Medulla oblongata (tissue), 1 donor: Measurements from ENCODE around the gene BATF3.

Experiments used
- DNase-seq: peaks from one replicate; pipeline ENCODE4 v3.0.0-alpha.2; 2015; ENCODE audit errors: extremely low spot score

The BATF3 gene

DNA sequence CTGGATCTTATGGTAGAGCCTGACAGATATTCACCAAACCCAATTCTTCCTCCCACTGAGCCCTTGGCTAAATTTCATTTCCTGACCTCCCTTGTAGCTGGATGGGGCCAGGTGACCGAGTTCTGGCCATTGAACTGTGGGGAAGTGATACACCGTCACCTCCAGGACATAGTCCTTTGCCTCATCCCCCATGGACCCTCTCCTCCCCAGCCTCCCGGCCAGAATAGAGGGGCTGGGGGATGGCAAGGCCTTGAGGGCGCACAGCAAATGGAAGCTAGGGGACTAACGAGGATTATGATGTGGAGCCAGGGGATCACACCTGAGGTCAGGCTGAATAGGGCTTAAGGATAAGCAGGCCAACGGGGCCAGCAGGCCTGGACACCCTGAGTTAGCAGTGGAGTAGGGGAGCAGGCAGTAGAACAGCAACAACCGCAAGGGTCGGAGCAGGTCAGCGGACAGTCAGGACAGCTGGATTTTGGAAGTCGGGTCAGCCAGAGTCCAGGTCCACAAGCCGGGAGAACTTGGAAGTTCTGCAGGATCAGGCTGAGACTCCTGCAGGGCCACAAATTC, 15.0 kb downstream of the BATF3 start:
- no peak for DNase-seq

DNA sequence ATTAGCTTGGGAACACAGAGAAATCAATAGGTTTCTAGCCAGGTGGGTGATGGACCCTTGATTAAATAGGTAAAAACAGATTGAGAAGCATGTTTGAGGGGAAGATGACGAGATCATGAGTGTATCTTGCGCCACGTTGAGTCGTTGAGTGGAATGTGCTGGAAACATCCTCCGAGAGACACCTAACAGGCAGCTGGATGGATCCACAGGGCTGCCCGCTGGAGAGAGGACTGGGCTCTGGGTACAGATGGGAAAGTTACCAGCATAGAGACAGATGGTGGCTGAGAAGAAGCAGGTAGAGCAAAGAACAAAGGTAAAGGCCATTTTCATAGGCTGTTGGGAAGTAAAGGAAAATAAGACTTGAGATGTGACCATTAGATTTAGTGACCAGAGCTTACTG, 15.6 kb downstream of the BATF3 start:
- no peak for DNase-seq

DNA sequence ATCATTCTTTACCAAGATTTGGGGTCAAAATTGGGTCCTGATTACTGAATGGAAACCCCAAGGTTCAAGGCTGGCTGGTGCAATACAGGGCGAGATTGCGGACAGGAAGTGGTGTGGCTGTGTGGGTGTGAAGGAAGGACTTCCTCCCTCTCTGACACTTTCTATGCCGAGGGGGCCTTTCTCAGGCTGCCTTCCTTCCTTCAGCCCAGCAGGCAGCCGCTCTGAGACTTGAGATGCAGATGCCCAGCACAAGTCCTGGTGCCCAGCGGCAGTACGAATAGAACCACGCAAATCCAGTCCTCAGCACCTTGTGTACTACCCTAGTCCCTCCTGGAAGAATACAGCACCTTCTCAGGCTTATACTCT, 16.3 kb downstream of the BATF3 start:
- peak; percentile 26 for DNase-seq

DNA sequence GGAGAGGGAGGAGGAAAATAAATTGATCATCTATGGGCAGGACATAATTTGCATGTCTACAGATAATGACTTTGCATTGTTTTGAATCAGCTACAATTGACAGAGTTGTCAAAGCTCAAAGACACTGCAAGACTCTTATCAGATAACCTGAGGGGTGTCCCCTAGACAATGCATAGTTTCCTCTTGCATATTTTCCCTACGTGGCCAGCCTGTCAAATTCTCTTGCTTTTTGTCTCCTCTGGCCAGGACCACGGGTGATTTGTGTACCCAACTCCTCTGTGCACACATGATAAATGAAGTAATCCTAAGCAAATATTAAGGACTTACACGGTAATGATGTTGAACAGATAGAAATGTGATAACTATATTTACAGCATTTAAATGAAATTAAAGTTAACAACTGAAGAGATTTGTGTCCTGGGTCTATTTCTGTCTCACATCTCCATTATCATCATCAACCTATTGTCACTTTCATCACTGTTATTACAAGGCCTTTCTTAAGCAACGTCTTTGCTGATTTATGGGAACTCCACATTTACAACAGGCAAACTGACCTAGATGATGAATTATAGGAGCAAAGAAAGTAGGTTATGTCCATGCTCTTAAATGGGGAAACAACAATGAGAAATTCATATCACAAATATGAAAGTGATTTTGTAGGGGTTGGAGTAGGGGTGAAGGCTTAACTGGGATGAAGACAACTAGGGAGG, 18.8 kb downstream of the BATF3 start:
- DNase-seq, result no peak

DNA sequence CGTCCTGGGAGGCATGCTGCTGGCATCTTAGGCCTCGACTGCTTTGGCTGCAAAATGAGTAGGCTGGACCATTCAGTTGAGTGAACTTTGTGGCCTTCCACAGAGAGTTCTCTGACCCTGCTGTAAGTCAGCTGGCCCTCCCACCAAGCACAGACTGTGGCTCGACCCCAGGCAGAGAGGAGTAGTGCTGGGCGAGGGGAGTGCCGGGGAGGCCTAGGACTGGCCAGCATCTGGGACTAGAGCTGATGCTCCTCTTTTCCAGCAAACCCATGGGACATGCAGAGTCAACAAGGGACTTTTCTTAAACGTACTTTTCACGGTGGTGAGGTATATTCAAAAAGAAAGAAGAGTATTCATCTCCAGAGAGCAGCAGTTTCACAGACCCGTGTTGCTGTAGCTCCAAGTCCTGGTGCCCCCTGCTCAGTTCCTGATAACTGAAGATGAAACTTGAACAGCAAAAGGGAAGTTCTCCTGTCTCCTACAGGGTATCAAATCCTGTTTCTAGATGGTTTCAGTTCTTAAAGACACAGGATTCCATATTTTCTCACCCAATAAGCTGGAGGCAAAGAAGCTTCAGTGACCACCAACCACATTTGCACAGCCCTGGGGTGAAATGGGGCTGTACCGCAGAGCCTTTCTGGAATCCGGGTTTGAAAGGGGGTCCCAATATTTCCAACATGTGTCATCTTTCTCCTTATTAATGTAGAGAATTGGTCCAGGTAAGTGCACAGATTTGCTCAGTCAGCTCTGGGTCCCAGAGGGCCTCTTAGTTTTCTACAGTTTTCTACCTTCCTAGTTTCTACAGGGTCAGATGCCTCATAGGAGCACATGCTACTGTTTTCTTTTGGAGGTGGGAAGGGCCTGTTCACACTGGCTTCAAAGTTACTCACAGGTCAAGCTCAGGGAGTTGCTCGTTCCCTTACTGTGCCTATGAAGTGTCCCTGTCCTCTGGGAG, 20.9 kb downstream of the BATF3 start:
- peak; percentile 51 for DNase-seq

DNA sequence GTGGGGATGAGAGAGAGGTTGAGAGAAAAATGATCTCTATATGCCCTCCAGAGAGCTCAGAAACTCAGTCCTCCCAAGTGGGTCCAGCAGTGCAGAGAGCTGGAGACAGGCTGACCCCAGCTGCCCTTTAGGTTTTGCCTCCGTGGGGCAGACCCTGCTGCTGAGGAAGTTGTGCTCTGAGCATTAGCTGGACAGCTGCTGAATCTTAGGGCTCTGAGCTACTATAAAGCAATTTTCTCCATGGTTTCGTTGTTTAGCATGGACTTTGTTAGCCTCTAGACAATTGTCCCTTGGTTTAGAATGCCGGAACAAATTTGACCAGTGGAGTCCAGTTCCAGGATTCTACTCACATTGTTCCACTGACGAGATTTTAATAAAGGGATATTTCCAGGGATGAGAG, 22.1 kb downstream of the BATF3 start:
- DNase-seq, result no peak

DNA sequence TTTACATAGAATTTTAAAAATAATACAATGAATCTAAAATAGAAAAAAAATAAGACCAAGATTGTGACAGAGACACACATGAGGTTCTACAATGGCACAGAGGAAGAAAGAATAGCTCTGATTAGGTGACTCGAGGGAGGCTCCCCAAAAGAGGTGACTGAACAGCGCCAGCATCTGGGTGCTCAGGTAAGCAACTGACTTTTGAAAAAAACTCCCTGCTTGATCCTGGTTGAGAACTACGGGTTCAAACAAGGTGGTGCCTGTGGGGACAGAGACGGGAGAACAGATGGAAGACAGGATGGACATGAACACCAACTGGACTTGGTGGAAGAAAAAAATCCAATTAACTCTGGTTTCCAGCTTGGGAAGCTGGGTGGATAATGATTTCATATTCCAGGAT, 22.5 kb downstream of the BATF3 start:
- DNase-seq, result no peak

DNA sequence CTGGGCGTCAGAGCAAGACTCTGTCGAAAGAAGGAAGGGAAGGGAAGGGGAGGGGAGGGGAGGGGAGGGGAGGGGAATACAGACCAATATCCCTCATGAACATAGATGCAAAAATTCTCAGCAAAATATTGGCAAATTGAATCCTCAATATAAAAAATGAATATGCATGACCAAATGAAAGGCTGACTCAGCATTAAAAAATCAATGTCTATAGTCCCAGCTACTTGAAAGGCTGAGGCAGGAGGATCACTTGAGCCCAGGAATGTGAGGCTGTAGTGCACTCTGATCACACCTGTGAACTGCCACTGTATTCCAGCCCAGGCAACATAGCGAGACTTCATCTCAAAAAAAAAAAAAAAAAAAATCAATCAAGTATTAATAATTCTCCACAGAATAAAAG, 24.0 kb downstream of the BATF3 start:
- no peak for DNase-seq

DNA sequence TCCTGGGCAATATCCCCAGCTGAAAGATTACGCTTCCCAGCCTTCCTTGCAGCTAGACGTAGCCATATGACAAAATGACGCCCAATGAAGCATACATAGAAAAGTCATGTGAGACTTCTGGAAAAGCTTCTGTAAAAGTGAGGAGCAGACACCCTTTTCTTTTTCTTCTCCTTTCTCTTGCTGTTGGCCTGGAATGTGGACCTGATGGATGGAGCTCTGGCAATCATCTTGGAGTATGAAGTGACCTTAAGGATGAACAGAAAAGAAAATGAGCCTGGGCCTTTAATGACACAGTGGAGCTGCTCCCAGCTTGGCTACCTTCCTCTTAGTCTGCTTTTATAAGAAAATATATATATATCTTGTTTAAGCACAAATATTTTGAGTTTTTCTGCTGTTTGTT, 24.8 kb downstream of the BATF3 start:
- DNase-seq, result no peak

DNA sequence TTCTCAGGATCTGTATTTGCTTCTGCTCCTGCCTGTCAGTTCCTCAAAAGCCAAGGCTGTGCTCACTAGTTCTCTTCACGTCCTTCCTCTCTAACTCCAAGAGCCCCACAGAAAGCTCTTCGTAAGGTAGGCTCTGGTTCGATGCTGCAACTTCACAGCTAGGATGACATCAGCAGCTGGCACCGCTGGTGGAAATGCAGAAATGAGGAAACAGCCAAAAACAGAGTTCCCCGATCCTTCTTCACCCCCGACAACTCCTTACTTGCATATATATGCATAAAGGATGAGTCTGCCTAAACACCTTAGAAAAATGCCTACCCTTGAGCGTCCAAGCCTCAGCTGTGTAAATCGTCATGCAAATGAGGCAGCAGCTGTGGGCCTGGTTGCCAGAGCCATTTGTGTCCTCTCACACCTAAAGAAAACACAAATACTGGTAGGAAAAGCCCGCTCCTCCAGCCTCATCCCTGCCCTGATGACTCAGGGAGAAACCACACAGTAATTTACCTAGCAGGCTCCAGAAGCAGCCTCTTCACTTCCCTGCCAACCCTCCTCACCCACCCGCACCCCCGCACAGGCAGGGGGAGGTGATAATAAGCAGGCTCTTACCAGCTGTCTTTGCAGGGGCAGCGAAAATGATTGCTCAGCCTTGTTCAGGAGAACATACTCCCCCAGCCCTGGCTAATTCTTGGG, 28.2 kb downstream of the BATF3 start:
- peak; percentile 82 for DNase-seq

DNA sequence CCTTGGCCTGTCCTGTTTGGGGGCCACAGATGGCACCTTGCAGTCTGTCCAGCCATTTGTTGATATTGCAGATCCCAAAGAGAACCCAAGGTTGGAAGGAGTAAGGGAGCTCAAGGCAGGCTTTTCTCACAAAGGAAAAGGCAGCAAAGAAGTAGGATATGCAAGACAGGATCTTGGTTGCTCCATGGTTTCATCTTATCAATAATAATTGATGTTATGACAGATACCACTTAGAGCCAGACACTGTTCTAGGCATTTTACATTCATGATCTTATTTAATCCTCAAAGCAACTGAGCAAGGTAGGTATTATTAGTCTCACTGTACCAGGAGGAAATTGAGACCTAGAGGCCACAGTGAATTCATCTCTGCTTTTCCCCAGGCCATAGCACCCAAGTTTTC, 28.8 kb downstream of the BATF3 start:
- DNase-seq, result no peak

DNA sequence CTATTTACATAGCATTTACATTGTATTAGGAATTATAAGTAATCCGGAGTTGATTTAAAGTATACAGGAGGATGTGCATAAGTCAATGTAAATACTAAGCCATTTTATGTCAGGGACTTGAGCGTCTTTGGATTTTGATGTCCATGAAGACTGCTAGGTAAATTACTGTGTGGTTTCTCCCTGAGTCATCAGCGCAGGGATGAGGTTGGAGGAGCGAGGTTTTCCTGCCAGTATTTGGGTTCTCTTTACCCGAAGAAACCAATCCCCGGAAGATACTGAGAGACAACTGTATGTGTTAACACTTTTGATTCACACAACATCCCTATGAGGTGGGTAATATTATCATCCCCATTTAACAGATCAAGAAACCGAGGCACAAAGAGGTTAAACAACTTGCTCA, 29.3 kb downstream of the BATF3 start:
- DNase-seq, result no peak

DNA sequence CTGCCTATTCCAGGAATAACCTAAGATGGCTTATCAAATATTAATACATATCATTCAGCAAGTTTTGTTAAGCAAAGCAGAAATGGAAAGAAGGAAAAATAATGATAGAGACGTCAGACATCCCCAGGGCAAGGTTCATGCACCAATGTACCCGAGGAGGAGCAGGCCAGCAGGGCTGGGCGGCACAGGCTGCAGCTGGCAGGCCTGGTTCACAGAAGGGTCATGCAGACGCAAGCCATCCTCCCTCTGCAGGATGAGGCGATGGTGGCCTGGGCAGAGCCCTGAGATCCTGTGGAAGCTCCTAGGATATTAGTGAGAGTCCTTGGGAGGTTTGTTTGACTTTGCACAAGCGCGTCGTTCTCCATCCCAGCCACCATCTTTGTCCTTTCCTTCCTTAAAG, 30.0 kb downstream of the BATF3 start:
- DNase-seq, result no peak

DNA sequence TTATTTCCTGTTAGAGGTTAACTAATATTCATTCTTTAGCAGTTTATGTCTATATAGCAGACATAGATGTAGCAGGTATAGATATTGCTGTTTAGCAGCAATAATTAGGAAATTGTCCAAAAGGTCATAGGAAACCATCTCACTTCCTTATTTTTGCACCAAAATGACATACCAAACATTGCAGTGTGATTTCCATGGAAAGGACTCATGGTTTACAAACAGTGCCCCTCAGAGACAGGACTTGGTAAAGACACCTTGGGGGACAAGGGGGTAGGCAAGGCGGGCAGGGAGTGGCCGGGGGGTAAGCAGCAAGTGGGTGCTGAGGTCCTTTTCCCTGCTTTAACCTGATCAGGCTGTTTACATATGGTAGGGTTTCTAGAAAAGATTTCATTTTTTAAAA, 30.5 kb downstream of the BATF3 start:
- no peak for DNase-seq

DNA sequence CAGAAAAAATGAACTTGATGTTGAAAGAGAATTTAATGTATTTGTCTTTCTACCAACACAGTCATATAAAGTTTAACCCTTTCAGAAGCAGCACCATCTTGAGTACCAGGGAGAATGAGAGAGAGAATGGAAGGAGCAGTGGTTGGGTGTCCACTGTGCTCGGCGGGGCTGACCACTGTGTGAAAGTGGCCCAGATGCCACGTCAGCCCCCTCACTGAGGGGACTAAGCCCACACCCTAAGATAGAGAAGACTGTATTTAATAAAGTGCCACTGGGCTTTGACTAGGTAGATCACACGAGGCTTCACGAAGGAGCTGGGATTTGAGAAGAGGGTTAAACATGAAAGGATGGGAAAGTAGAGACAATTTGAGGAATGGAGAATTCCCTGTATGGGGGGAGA, 31.2 kb downstream of the BATF3 start:
- no peak for DNase-seq

DNA sequence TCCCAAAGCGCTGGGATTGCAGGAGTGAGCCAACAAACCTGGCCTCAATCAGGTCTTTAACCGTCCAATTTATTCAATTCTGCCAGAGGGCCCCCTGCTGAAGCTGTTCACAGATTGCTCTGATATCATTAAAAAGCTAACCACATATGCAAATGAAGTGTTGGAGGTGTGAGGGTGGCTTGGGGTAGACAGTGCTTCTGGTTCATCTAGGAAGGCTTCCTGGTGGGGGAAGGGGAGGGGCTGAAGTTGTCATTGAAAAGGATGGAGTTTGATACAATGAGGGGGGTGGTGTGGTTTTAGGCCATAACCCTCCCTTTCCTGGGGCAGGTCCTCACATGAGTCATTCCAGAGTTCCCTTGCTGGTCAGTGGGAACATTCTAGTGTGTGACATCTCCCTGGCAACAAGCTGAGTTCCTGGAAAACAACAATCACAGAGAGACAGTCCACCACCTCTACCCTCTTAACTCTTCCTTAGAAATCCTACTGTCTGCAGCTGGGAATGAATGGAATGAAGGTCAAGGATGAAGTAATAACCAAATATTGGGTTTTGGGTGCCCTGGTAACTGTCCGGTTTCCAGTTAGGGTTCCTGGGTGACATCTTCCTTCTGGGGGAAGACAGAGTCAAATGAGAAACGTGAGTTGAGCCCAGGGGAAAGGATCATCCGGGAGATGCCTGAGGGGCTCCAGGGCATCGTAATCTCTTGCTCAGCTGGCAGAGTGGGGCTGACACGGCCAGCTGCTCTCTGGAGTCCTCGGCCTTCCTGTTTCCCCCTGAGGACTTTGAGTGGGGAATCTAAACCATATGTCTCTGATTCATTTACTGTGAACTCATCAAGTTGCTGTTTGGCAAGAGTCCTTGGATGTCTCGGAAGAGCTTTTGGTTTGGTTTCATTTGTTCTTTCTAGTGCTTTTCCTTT, 32.2 kb downstream of the BATF3 start:
- peak; percentile 32 for DNase-seq

DNA sequence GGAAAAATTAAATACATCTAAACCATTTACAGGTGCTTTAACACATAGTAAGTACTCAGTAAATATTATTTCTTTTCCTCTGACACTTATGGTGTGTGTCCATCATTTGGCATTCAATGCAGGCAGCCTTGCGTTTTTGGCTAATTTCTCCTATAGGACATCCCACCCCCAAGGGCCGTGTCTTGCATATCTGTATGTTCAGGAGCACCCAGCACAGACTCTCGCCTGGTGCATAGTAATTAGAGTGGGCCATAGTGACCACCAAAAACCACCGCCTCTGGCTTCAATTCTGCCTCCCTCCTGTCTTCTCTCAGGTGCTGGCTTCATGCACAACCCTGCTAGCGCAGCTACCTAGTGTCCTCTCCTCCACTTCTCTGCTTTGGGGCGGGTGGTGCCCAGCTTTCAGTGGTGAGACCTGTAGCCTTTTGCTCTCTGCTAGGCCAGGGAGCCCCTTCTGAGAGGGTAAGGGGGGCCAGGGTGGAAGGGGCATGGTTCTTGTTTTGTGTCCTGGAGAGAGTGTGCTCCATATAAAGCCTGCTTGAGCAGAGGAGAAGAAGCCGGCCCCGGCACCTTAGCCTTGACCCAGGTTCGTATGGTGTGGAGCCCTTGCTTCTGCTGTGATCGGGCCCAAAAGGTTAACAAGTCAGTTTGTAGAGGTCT, 33.4 kb downstream of the BATF3 start:
- DNase-seq, result no peak

DNA sequence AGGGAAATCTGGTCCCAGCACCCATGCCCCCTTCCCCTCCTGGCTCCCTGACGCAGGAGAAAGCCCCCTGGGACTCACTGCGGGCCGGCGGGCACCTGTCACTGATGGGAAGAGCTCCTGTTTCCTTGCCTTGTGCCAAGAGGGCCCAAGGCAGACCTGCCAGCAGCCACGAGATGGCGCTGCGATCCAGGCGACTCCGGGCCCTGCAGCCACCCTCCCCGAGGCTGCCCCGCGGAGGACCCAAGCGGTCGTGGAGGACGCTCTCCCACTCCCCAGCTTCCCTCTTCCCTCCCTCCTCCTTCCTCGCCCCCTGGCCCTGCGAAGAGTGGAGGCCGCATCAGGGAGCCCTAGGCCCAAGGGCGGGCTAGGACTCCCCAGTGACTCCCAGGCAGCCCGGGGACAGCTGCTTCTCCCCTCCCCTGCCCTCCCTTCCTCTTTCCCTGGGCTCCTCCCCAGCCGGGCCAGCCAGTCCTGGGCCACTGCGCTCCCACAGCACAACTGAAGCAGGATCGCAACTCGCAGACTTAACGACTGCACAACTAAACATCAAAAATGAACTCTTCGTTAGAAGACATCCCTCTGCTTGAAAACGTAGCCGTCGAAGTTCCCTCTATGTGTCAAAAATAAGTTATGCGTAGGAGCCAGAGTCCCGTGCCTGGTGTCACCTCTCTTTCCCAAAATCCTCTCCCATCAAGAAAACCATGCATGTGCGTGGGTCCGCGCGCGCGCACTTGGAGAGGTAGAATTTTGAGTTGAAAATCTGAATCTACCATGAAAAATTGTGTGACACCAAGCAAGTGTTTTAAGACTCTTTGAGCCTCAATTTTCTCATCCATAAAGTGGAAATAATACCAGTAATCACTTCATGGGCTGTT, 34.2 kb downstream of the BATF3 start:
- DNase-seq, result peak; percentile 88

DNA sequence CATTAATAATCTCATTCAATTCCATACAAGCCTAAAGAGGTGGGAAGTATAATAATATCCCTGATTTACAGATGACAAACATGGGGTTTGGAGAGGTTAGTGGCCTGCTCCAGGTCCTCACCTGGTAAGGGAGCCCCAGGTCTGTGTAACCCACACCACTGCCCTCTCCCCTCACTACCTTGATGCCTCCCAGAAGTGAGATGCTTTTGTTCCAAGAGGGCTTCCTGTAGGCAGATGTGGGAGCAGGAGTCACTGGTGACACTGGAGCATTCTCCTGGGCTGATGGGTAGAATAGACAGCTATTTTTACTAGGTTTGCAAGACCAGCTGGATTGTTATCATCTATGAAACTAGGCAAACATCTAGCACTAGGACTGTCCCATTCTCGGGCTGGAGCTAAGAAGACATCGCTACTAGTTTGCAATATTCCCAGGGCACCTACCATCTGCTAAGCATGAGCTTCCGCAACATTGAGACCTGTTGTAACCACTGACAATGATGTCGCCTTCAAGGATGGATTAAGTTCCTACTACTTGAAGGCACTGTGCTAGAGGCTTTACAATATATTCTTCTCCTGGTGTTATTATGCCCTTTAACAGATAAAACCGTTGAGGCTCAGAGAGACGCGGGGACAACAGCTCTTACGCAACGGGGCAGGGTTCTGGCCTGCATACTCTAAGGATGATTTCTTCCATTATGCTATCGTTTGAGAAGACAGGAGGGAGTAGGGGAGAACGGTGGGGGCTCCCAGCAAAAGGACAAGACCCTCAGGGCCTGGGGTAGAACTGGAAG, 35.0 kb downstream of the BATF3 start:
- DNase-seq, result no peak
